Bronchial smooth muscle cell (primary cell): ENCODE data around the gene KDM5A. TPM values are rescaled to one million over a fixed set of nuclear protein-coding genes. Genes with fewer than 3 reads are reported as not detected.

Experiments
- total RNA-seq: library from RNA; depleted of rRNA; stranded (reverse); fragments of >200 nt; gene quantifications from 2 replicates; pipeline ENCODE4 v1.2.1, GENCODE V29; 2014

Gene KDM5A
- total RNA-seq, result 44.8 and 54.5 TPM in 2 replicates

GRCh38 chr12:389142-390096, at the start of gene KDM5A:
Gene KDM5A (minus strand): TSS chr12:389320. CDS start chr12:389091, 229 bp downstream.

DNA sequence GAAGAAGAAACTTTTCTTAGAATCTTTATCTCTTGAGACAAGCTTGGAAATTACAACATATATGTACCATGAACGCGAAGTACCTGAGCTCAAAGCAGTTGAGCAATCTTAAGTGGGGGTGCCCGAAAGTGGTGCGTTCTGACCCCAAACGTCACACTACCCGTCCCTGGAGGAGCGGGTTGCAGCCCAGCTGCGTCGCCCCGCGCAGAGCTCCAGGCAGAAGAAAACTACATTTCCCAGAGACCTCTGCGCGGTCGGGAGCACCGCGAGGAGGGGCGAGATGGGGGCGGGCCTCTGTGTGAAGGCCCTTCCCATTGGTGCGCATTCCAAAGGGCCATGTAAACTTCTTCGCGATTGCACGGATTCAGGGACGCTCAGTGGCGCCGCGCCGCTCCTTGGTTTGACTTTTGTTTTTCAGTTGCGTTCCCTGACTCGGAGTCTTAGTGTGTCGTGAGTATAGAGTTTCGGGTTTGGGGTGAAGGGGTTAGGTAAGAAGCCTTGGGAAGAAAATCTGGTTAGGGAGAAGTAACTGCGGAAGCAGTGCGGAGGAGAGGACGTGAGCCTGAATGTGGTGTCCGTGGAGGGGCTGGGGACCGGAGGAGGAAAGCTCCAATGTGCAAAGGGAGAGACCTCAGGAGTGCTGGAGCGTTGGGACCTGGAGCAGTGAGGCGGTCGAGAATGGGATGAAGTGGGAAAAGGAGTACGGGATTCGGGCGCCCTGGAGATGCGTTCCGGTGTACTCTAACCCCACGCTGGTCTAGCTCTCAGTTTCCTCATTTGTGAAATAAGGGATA, 12.3 kb upstream of the KDM5A start, which contains the start of gene CCDC77:
TSS of gene CCDC77 (plus strand) at position 410 of the 794 bp plus-strand sequence. CDS start 7,740 bp downstream, outside the sequence.

DNA sequence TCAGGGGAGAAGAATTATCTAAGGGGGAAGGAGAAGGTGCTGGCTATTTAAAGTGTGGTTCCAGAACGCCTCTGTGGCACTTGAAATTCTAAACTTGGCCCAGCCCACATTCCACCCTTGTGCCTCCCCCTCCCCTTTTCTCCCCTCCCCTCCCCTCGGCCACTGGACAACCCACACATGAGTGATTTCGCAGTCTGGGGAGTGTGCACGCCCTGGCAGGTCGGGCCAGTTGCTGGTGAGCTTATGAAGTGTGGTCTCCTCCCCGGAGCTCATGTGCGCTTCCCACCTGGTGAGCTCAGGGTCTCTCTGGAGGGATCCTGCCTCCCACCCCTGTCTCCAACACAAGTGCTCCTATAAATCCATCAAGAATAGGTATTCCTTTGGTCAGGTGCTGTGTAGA, 126.3 kb downstream of the KDM5A start, which contains the start of gene SLC6A13:
TSS of gene SLC6A13 (minus strand) at position 20 of the 400 bp plus-strand sequence. CDS start 2,784 bp downstream, outside the sequence.

Other genes with a start within 250 kb of the KDM5A start
- not detected in 2 replicates for gene SLC6A12, start 175.2 kb downstream of the KDM5A start, total RNA-seq
- 0.09 TPM in 1 of 2 replicates, not detected in the other for gene SLC6A13, start 126.5 kb downstream of the KDM5A start, total RNA-seq
- 3.6 and 6.0 TPM in 2 replicates for gene CCDC77, start 12.3 kb upstream of the KDM5A start, total RNA-seq
- under 0.01 TPM in 2 replicates for gene B4GALNT3, start 70.6 kb upstream of the KDM5A start, total RNA-seq